Raji (cell line): ENCODE results near the gene DAPK1.

Source experiments
- POLR2A ChIP-seq: IDR thresholded peaks from 2 replicates; pipeline ENCODE4 v1.6.1; 2011; ENCODE audit warnings: low read depth, low read length, control low read depth; ENCODE audit not compliant: insufficient read depth

Gene DAPK1

GRCh38 chr9:87497604-87498045 is at the start of gene DAPK1:
DAPK1 (plus strand) TSS chr9:87497867; CDS start chr9:87499078, 1,211 bp downstream.
- no peak for TF ChIP-seq POLR2A

- TF ChIP-seq POLR2A: no peak
These were observed 46.5 kb upstream of the DAPK1 start for GRCh38 chr9:87451149-87451548.

GRCh38 chr9:87455407-87455806 is 42.3 kb upstream of the DAPK1 start:
- no peak for TF ChIP-seq POLR2A

- TF ChIP-seq POLR2A: no peak
These were observed 36.4 kb upstream of the DAPK1 start for GRCh38 chr9:87461256-87461655.

- no peak for TF ChIP-seq POLR2A
These were observed 33.3 kb upstream of the DAPK1 start for GRCh38 chr9:87464110-87464991.

GRCh38 chr9:87464992-87465378 is 32.7 kb upstream of the DAPK1 start:
- TF ChIP-seq POLR2A: no peak

GRCh38 chr9:87465816-87466215 is 31.9 kb upstream of the DAPK1 start:
- TF ChIP-seq POLR2A: no peak

- TF ChIP-seq POLR2A: no peak
These were observed 30.5 kb upstream of the DAPK1 start for GRCh38 chr9:87467187-87467586.

- TF ChIP-seq POLR2A: no peak
These were observed 27.7 kb upstream of the DAPK1 start for GRCh38 chr9:87469793-87470465.

- TF ChIP-seq POLR2A: no peak
These were observed 25.9 kb upstream of the DAPK1 start for GRCh38 chr9:87471746-87472145.

GRCh38 chr9:87475463-87475862 is 22.2 kb upstream of the DAPK1 start:
- TF ChIP-seq POLR2A: no peak

GRCh38 chr9:87478226-87478992 is 19.3 kb upstream of the DAPK1 start:
- no peak for TF ChIP-seq POLR2A

GRCh38 chr9:87479801-87480201 is 17.9 kb upstream of the DAPK1 start:
- no peak for TF ChIP-seq POLR2A

GRCh38 chr9:87481890-87482855 is 15.5 kb upstream of the DAPK1 start:
- no peak for TF ChIP-seq POLR2A
